Skeletal muscle satellite cell (primary cell): Measurements from ENCODE around the gene GPC5.
"Not testable (repeated sequence)": the region's sequence is repeated elsewhere in the genome, so short reads cannot be mapped to it uniquely, and the experiment has no call there.

Experiments
- H3K27me3 ChIP-seq: 2 replicates; pipeline ENCODE4 v1.7.0; 2013; ENCODE audit warnings: low read length; ENCODE audit not compliant: control insufficient read depth, insufficient read depth
- H3K36me3 ChIP-seq: 2 replicates; pipeline ENCODE4 v1.7.0; 2013; ENCODE audit warnings: mild to moderate bottlenecking, control low read depth, low read length; ENCODE audit not compliant: insufficient read depth
- H3K4me1 ChIP-seq: 2 replicates; pipeline ENCODE4 v1.7.0; 2013; ENCODE audit warnings: low read length; ENCODE audit not compliant: control insufficient read depth, insufficient read depth
- H3K4me2 ChIP-seq: 2 replicates; pipeline ENCODE4 v1.7.0; 2013; ENCODE audit warnings: mild to moderate bottlenecking, low read length
- H3K4me3 ChIP-seq: 2 replicates; pipeline ENCODE4 v1.7.0; 2013; ENCODE audit warnings: low read length
- H3K9ac ChIP-seq: 2 replicates; pipeline ENCODE4 v1.7.0; 2013; ENCODE audit warnings: mild to moderate bottlenecking, low read depth, low read length, moderate library complexity
- H3K9me3 ChIP-seq: replicated peaks from 2 replicates; pipeline ENCODE4 v1.7.0; 2013; ENCODE audit warnings: mild to moderate bottlenecking, control low read depth, low read length

Gene GPC5

DNA sequence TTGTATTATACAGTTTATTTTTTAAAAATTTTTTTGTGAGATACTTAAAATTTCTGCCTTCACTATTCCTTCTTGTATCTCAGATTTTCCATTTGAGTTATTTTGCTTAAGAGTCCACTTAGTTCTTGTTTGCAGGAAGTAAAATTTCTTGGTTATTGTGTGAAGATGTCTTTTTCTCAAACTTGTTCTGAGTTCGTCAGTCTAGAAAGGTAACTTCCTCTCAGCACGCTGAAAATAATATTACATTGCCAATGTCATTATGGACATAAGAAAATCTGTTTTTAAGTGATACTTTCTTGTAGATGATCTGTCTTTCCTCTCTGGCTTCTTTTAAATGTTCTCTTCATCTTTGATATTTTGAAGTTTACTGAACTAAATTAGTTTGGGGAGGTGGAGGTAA is 1096.5 kb downstream of the GPC5 start:
- Histone ChIP-seq H3K4me3 (no peak overlapping the region), H3K9me3 (no peaks in the 10 kb centered on the region), H3K4me1 (no peaks in the 10 kb centered on the region), H3K9ac (no peak overlapping the region), H3K4me2 (no peak overlapping the region), H3K36me3 (no peaks in the 10 kb centered on the region), H3K27me3 (no peaks in the 10 kb centered on the region)

DNA sequence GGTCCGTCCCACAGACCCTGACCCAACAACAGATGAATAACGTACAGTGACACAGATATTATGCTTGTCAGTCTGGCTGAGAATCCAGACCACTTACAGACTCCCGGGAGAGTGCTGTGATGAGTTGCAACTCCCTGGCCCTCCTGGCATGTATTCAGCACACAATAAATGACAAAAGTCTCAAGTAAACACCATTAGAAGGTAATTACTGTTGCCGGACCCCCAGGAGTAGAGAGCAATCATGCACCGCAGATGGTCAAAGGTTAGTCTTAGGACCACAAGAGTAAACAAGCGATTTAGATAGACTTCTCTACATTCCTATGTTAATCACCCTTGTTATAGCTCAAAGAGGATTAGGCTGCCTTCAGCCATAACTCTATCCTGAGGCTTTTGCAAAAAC is 1101.8 kb downstream of the GPC5 start:
- H3K27me3 ChIP-seq, result no peaks in the 10 kb centered on the region
- no peak overlapping the region for H3K9ac ChIP-seq
- no peak overlapping the region for H3K4me3 ChIP-seq
- no peaks in the 10 kb centered on the region for H3K4me1 ChIP-seq
- H3K9me3 ChIP-seq, result no peaks in the 10 kb centered on the region
- no peaks in the 10 kb centered on the region for H3K36me3 ChIP-seq
- H3K4me2 ChIP-seq, result no peak overlapping the region

- Histone ChIP-seq H3K9ac (no peak overlapping the region), H3K4me1 (peaks cover 6% of the 10 kb centered on the region), H3K27me3 (no peaks in the 10 kb centered on the region), H3K4me2 (no peak overlapping the region), H3K36me3 (no peaks in the 10 kb centered on the region), H3K9me3 (no peaks in the 10 kb centered on the region), H3K4me3 (no peak overlapping the region)
Measured at GRCh38 chr13:92510416-92510815, 1112.0 kb downstream of the GPC5 start.

- Histone ChIP-seq H3K9ac (no peak overlapping the region), H3K9me3 (no peaks in the 10 kb centered on the region), H3K36me3 (no peaks in the 10 kb centered on the region), H3K4me3 (no peak overlapping the region), H3K4me2 (no peak overlapping the region), H3K4me1 (peaks cover 6% of the 10 kb centered on the region), H3K27me3 (no peaks in the 10 kb centered on the region)
Measured at GRCh38 chr13:92512852-92513251, 1114.4 kb downstream of the GPC5 start.

GRCh38 chr13:92513672-92514071 is 1115.3 kb downstream of the GPC5 start:
- Histone ChIP-seq H3K9me3 (no peaks in the 10 kb centered on the region), H3K4me3 (no peak overlapping the region)

GRCh38 chr13:92514420-92515125 is 1116.2 kb downstream of the GPC5 start:
- H3K9me3 ChIP-seq, result no peaks in the 10 kb centered on the region
- H3K27me3 ChIP-seq, result no peaks in the 10 kb centered on the region
- no peaks in the 10 kb centered on the region for H3K36me3 ChIP-seq
- H3K4me2 ChIP-seq, result no peak overlapping the region
- peaks cover 6% of the 10 kb centered on the region for H3K4me1 ChIP-seq
- H3K4me3 ChIP-seq, result no peak overlapping the region
- H3K9ac ChIP-seq, result no peak overlapping the region

More at GRCh38 chr13:92513672-92514071, 1115.3 kb downstream of the GPC5 start:
- Histone ChIP-seq H3K4me2 (no peak overlapping the region), H3K9ac (no peak overlapping the region), H3K27me3 (no peaks in the 10 kb centered on the region), H3K4me1 (peaks cover 6% of the 10 kb centered on the region), H3K36me3 (no peaks in the 10 kb centered on the region)

- H3K4me1 ChIP-seq, H3K27me3 ChIP-seq, H3K4me2 ChIP-seq, H3K9me3 ChIP-seq, H3K36me3 ChIP-seq, H3K4me3 ChIP-seq, H3K9ac ChIP-seq: not testable (repeated sequence)
Measured at GRCh38 chr13:92516878-92517277, 1118.5 kb downstream of the GPC5 start.

- not testable (repeated sequence) for H3K4me1 ChIP-seq, H3K27me3 ChIP-seq, H3K9ac ChIP-seq, H3K9me3 ChIP-seq, H3K36me3 ChIP-seq, H3K4me3 ChIP-seq, H3K4me2 ChIP-seq
Measured at GRCh38 chr13:92518622-92519021, 1120.2 kb downstream of the GPC5 start.

DNA sequence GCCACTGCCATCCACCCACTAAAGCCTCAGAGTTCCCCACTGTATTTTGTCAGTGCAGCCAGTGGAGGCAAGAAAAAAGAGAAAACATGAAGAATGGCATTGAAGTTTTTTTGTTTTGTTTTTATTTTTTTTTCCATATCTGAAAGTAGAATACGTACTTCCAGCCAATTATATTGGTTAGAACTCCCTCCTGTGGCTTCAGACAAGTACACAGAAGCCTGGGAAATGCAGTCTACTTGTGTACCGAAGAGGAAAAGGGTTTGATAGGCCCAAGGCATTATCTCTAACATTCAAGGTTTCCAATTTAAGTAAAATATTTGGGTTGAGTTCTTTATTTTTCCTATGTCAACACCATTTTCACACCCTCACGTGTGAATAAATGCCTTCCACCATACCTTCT is 1131.9 kb downstream of the GPC5 start:
- no peak overlapping the region for H3K4me2 ChIP-seq
- H3K9ac ChIP-seq, result no peak overlapping the region
- H3K4me1 ChIP-seq, result no peaks in the 10 kb centered on the region
- no peaks in the 10 kb centered on the region for H3K27me3 ChIP-seq
- no peak overlapping the region for H3K4me3 ChIP-seq
- H3K9me3 ChIP-seq, result no peaks in the 10 kb centered on the region
- H3K36me3 ChIP-seq, result no peaks in the 10 kb centered on the region

- no peak overlapping the region for H3K4me3 ChIP-seq
- H3K9me3 ChIP-seq, result no peaks in the 10 kb centered on the region
- no peaks in the 10 kb centered on the region for H3K27me3 ChIP-seq
- no peaks in the 10 kb centered on the region for H3K4me1 ChIP-seq
- no peak overlapping the region for H3K4me2 ChIP-seq
- H3K36me3 ChIP-seq, result no peaks in the 10 kb centered on the region
- no peak overlapping the region for H3K9ac ChIP-seq
Measured at GRCh38 chr13:92535222-92536006, 1137.0 kb downstream of the GPC5 start.

GRCh38 chr13:92537471-92537870 is 1139.0 kb downstream of the GPC5 start:
- Histone ChIP-seq H3K4me1 (no peaks in the 10 kb centered on the region), H3K9ac (no peak overlapping the region), H3K27me3 (no peaks in the 10 kb centered on the region), H3K4me2 (no peak overlapping the region), H3K36me3 (no peaks in the 10 kb centered on the region), H3K4me3 (no peak overlapping the region), H3K9me3 (no peaks in the 10 kb centered on the region)

DNA sequence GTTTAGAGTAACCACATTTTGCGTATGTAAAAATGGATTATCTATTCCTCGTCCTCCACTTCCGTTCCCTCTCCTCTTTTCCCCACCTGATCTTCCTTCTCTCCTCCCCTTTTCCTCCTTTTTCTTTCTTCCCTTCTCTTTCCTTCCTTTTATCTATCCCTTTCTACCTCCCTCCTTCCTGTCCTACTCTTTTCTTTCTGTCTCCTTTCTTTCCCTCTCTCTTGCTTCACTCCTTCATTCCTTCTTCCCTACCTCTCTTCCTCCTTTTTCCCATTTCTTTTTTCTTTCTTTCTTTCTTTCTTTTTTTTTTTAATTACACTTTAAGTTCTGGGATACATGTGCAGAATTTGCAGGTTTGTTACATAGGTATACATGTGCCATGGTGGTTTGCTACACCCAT is 1139.7 kb downstream of the GPC5 start:
- Histone ChIP-seq H3K4me2 (no peak overlapping the region), H3K27me3 (no peaks in the 10 kb centered on the region), H3K9ac (no peak overlapping the region), H3K36me3 (no peaks in the 10 kb centered on the region), H3K4me3 (no peak overlapping the region), H3K9me3 (no peaks in the 10 kb centered on the region), H3K4me1 (no peaks in the 10 kb centered on the region)
